SW480 (cell line): Measurements from ENCODE around the gene STK38.
"Not testable (repeated sequence)": the region's sequence is repeated elsewhere in the genome, so short reads cannot be mapped to it uniquely, and the experiment has no call there.

Source experiments
- DNase-seq: peaks from one replicate; pipeline ENCODE4 v3.0.0-alpha.2; 2016; ENCODE audit warnings: low spot score

The STK38 gene

GRCh38 chr6:36487698-36488097 lies 59.6 kb downstream of the STK38 start:
- no peak for DNase-seq

DNA sequence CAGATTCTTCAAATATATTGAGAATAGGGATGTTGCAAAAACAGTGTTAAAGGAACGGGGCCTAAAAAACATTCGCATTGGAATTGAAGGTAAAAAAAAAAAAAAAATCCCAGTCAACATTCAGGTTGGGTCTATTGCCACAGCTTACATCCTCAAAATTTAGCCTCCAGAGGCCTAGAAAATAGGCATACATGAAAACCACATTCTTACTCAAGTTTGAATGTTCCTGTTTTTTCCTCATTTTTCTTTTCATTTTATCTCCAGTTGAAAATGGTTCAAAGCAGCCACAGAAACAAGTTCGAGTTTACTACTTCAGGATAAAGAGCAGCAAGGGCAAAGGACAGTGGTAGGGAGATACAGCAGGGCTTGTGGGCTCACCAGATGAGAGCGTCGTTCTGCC lies 62.5 kb downstream of the STK38 start:
- no peak for DNase-seq

- not testable (repeated sequence) for DNase-seq
These were observed 64.0 kb downstream of the STK38 start for GRCh38 chr6:36483326-36483725.

DNA sequence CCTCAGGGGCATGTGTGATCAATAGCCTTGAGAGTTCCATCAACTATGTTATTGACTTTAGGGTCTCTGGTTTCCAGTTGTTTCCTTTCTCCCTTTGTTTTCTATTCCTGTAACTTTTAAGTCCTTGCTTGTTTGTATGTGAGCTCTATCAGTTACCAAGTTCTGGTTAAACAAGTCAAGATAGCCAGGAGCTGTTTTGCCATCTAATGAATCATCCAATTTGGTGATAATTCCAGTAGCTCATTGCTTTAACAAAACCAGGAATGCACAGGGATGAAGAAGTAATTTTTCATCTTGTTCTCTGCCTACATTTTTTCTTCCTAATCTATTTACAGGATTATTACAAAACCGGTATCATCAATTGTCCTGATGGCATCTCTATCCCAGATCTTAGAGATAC lies 68.0 kb downstream of the STK38 start:
- no peak for DNase-seq

GRCh38 chr6:36478051-36478526 lies 69.2 kb downstream of the STK38 start:
- DNase-seq: no peak

- DNase-seq: no peak
These were observed 77.3 kb downstream of the STK38 start for GRCh38 chr6:36469946-36470345.

DNA sequence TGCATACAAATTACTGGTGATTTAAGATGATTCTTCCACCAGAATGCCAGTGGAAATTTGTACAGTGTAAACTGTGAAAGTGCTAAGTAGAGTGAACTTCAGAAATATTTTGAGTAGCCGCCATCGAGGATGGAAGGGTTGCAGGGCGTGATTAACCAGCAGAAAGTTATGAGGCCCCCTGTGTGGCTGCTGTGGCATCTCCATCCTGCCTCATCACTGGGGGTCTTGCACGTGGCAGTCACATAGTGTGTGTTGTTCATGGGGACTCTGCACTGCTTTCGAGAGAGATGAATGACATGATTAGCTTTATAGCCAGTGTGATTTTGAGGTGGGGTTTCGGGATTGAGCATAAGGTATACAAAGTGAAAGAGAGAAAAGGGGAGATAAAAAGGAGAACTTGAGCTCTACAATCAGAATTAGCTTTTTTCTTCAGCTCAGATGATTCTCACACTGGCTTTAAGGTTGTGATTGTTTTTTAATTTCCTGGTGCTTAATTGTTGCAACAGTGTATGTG lies 78.1 kb downstream of the STK38 start:
- no peak for DNase-seq

- no peak for DNase-seq
These were observed 79.7 kb downstream of the STK38 start for GRCh38 chr6:36467625-36468024.

DNA sequence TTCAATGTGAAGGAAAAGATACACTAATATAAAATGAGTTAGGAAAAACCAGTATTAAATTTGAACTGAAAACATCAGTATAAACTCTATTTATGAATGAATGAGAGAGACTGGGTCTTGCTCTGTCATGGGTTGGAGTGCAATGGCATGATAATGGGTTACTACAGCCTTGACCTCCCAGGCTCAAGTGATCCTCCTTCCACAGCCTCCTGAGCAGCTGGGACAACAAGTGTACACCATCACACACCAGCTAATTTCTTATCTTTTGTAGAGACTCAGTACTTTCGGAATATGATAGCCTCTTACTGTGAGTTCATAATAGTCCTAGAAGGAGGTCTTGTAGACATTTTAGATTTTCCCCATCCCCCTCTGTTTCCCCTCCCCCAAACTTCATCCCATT lies 83.0 kb downstream of the STK38 start:
- DNase-seq: no peak

DNA sequence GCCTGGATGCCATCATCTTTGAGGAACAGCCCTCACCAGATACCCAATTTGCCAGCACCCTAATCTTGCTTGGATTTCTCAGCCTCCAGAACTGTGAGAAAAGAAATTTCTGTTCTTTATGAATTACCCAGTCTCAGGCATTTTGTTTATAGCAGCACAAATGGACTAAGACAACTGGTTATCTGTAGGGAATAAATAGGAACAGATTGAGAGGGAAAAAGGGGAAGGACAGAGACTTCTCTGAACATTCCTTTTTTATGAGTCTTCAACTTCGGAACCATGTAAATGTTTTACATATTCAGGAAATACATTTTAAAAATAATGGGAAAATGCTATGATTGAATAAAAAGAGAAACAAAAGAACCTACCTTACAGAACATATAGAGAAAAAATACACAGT lies 83.6 kb downstream of the STK38 start:
- DNase-seq: no peak

GRCh38 chr6:36461646-36462045 lies 85.6 kb downstream of the STK38 start:
- DNase-seq: no peak

- no peak for DNase-seq
These were observed 86.4 kb downstream of the STK38 start for GRCh38 chr6:36460916-36461315.

DNA sequence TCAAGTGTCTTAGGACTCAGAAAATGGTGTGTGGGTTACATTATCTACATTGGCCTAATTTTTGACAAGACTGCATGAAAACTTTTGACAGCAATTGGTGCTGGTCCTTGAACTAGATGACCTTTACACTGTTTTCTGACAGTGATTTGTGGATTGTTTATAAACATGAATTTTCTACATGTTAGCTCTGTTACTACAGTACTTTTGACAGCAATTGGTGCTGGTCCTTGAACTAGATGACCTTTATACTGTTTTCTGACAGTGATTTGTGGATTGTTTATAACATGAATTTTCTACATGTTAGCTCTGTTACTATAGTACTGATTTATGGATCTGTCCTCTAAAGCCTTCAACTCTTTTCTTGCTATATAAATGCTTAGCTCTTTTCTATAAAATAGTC lies 87.8 kb downstream of the STK38 start:
- DNase-seq: no peak

GRCh38 chr6:36455486-36456027 lies 91.7 kb downstream of the STK38 start:
- DNase-seq: no peak

- not testable (repeated sequence) for DNase-seq
These were observed 94.4 kb downstream of the STK38 start for GRCh38 chr6:36452897-36453296.

GRCh38 chr6:36449173-36449572 lies 98.1 kb downstream of the STK38 start:
- DNase-seq: not testable (repeated sequence)

DNA sequence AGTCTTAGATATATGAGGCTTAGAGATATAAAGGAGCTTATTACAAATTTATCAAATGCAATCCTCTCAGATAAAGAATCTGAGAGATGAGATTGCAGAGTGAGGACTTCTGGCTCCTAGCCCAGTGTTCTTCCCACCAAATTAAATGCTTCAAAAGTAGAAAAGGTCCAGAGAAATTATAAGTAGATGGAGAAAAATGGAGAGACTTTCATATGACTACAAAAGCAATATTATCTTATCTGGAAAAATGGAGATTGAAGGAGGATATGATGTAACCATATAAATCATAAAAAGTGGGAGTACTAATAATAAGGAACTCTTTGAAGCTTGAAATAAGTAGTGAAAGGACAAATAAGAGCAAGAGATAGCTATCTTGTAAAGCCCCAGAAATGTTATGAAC lies 101.7 kb downstream of the STK38 start:
- DNase-seq: no peak

GRCh38 chr6:36444470-36444869 lies 102.8 kb downstream of the STK38 start:
- no peak for DNase-seq
